Peyer's patch (tissue), 4 donors: ENCODE measurements around the gene CARF.

Experiments
- POLR2A ChIP-seq, 2 donors: fragments of 450-650 bp; IDR thresholded peaks; one replicate each; pipeline ENCODE4 v1.5.1; 2017; ENCODE audit warnings: antibody characterized with exemption in 2 of 2, mild to moderate bottlenecking in 2 of 2, moderate library complexity in 2 of 2
- TF ChIP-seq, protein P1 (sequence below), 6 experiments: fragments of 450-650 bp in 4 of 6; fragments of 200-600 bp in 2 of 6; sonication (generic) in 1 of 6; IDR thresholded peaks; one replicate each; pipeline ENCODE4 v1.5.1; 2017 to 2019; ENCODE audit warnings: antibody characterized with exemption in 6 of 6, mild to moderate bottlenecking in 3 of 6, moderate library complexity in 1 of 6

- TF ChIP-seq, protein P1, sequence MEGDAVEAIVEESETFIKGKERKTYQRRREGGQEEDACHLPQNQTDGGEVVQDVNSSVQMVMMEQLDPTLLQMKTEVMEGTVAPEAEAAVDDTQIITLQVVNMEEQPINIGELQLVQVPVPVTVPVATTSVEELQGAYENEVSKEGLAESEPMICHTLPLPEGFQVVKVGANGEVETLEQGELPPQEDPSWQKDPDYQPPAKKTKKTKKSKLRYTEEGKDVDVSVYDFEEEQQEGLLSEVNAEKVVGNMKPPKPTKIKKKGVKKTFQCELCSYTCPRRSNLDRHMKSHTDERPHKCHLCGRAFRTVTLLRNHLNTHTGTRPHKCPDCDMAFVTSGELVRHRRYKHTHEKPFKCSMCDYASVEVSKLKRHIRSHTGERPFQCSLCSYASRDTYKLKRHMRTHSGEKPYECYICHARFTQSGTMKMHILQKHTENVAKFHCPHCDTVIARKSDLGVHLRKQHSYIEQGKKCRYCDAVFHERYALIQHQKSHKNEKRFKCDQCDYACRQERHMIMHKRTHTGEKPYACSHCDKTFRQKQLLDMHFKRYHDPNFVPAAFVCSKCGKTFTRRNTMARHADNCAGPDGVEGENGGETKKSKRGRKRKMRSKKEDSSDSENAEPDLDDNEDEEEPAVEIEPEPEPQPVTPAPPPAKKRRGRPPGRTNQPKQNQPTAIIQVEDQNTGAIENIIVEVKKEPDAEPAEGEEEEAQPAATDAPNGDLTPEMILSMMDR (IDR thresholded peaks at IDR 0.05) = no peak
- no peak for TF ChIP-seq POLR2A (IDR thresholded peaks at IDR 0.05)
Measured at GRCh38 chr2:203016716-203017115, 104.6 kb downstream of the CARF start.
